Osteoblast (primary cell): ENCODE measurements around the gene TAF5. TPM values are rescaled to one million over a fixed set of nuclear protein-coding genes. Genes with fewer than 3 reads are reported as not detected.

Experiments used
- DNase-seq: peaks from one replicate; pipeline ENCODE4 v3.0.0; 2011; ENCODE audit warnings: low spot score, mixed read lengths; ENCODE audit not compliant: insufficient read length; ENCODE audit errors: missing footprints
- H2AFZ ChIP-seq: 2 replicates; pipeline ENCODE4 v1.6.0; 2011; ENCODE audit warnings: mild to moderate bottlenecking, low read length
- H3K27ac ChIP-seq: 2 replicates; pipeline ENCODE4 v1.5.1; 2011; ENCODE audit warnings: mild to moderate bottlenecking, low read depth, low read length, moderate library complexity
- H3K27me3 ChIP-seq: 2 replicates; pipeline ENCODE4 v1.6.0; 2012; ENCODE audit warnings: mild to moderate bottlenecking, control low read depth, inconsistent platforms, low read length, moderate library complexity; ENCODE audit not compliant: insufficient read depth
- H3K36me3 ChIP-seq: 2 replicates; pipeline ENCODE4 v1.5.1; 2011; ENCODE audit warnings: mild to moderate bottlenecking, low read length, control low read depth, moderate library complexity; ENCODE audit not compliant: insufficient read depth
- H3K4me1 ChIP-seq: 2 replicates; pipeline ENCODE4 v1.5.1; 2011; ENCODE audit warnings: mild to moderate bottlenecking, low read length, control low read depth, moderate library complexity; ENCODE audit not compliant: insufficient read depth
- H3K4me2 ChIP-seq: 2 replicates; pipeline ENCODE4 v1.6.0; 2011; ENCODE audit warnings: mild to moderate bottlenecking, low read length; ENCODE audit not compliant: insufficient read depth
- H3K4me3 ChIP-seq: fragments of 200-600 bp; sonication (generic); 3 replicates; pipeline ENCODE4 v1.5.1; 2012; ENCODE audit warnings: mild to moderate bottlenecking, low read length, inconsistent platforms; ENCODE audit not compliant: insufficient read depth
- H3K79me2 ChIP-seq: 2 replicates; pipeline ENCODE4 v1.6.0; 2012; ENCODE audit warnings: mild to moderate bottlenecking, low read length, control low read depth, inconsistent platforms; ENCODE audit not compliant: insufficient read depth
- H3K9me3 ChIP-seq: 2 replicates; pipeline ENCODE4 v1.5.1; 2011; ENCODE audit warnings: low read depth, low read length, control low read depth
- H4K20me1 ChIP-seq: 2 replicates; pipeline ENCODE4 v1.6.0; 2012; ENCODE audit warnings: mild to moderate bottlenecking, low read length, control low read depth; ENCODE audit not compliant: insufficient read depth
- total RNA-seq: library from RNA; depleted of rRNA; stranded (reverse); fragments of >200 nt; gene quantifications from 2 replicates; pipeline ENCODE4 v1.2.3, GENCODE V29; 2012
- TF ChIP-seq, protein P1 (sequence below): IDR thresholded peaks from 2 replicates; pipeline ENCODE4 v1.5.1; 2011; ENCODE audit warnings: mild to moderate bottlenecking, low read depth, low read length, moderate library complexity; ENCODE audit errors: extremely low read depth

The TAF5 gene
- 3.3 and 3.8 TPM in 2 replicates for total RNA-seq

DNA sequence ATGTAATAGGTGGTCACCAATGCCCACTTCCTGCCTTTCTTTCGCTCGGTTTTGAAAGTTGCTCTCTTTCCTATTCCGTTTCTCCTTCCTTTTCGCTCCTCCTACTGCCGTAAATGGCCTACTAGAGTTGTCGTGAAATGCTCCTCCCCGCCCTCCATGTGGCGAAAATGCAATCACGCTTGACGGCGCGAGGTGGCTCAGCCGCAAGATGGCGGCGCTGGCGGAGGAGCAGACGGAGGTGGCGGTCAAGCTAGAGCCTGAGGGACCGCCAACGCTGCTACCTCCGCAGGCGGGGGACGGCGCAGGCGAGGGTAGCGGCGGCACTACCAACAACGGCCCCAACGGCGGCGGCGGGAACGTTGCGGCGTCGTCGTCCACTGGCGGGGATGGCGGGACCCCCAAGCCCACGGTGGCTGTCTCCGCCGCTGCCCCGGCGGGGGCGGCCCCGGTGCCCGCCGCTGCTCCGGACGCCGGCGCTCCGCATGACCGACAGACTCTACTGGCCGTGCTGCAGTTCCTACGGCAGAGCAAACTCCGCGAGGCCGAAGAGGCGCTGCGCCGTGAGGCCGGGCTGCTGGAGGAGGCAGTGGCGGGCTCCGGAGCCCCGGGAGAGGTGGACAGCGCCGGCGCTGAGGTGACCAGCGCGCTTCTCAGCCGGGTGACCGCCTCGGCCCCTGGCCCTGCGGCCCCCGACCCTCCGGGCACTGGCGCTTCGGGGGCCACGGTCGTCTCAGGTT lies at the start of gene TAF5:
TSS of gene TAF5 (plus strand) at position 195 of the 737 bp plus-strand sequence. CDS start at position 209, 14 bp downstream.
- H3K27me3 ChIP-seq = no peaks in the 10 kb centered on the region
- TF ChIP-seq, protein P1, sequence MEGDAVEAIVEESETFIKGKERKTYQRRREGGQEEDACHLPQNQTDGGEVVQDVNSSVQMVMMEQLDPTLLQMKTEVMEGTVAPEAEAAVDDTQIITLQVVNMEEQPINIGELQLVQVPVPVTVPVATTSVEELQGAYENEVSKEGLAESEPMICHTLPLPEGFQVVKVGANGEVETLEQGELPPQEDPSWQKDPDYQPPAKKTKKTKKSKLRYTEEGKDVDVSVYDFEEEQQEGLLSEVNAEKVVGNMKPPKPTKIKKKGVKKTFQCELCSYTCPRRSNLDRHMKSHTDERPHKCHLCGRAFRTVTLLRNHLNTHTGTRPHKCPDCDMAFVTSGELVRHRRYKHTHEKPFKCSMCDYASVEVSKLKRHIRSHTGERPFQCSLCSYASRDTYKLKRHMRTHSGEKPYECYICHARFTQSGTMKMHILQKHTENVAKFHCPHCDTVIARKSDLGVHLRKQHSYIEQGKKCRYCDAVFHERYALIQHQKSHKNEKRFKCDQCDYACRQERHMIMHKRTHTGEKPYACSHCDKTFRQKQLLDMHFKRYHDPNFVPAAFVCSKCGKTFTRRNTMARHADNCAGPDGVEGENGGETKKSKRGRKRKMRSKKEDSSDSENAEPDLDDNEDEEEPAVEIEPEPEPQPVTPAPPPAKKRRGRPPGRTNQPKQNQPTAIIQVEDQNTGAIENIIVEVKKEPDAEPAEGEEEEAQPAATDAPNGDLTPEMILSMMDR = no peak
- no peaks in the 10 kb centered on the region for H4K20me1 ChIP-seq
- peak; percentile 95 for DNase-seq
- H3K27ac ChIP-seq = peak within 1 kb of the TSS; percentile 68
- H3K4me3 ChIP-seq = peak within 1 kb of the TSS; percentile 91
- H3K4me1 ChIP-seq = peaks cover 4% of the 10 kb centered on the region
- peak within 1 kb of the TSS; percentile 97 for H2AFZ ChIP-seq
- peak within 1 kb of the TSS; percentile 94 for H3K4me2 ChIP-seq
- H3K36me3 ChIP-seq = no peaks in the 10 kb centered on the region
- H3K9me3 ChIP-seq = no peaks in the 10 kb centered on the region
- peaks cover 23% of the 10 kb centered on the region for H3K79me2 ChIP-seq

DNA sequence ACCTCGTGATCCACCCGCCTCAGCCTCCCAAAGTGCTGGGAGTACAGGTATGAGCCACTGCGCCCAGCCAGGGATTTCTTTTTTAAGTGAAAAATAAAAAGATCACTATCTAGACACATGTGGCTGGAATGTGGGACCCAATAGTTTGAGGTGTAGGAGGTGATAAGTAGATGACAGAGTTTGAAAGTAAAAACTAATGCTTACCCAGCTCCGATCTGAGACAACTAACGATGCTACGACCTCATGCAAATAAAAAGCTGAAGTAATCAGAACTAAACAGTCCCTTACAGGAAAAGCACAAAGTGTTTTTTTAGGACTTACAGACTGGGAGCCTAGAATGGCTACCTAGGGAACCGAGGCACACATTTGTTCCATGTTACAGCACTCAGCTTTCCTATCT lies 39.9 kb upstream of the TAF5 start:
- Histone ChIP-seq H3K4me2 (no peak overlapping the region), H3K27me3 (no peaks in the 10 kb centered on the region)

DNA sequence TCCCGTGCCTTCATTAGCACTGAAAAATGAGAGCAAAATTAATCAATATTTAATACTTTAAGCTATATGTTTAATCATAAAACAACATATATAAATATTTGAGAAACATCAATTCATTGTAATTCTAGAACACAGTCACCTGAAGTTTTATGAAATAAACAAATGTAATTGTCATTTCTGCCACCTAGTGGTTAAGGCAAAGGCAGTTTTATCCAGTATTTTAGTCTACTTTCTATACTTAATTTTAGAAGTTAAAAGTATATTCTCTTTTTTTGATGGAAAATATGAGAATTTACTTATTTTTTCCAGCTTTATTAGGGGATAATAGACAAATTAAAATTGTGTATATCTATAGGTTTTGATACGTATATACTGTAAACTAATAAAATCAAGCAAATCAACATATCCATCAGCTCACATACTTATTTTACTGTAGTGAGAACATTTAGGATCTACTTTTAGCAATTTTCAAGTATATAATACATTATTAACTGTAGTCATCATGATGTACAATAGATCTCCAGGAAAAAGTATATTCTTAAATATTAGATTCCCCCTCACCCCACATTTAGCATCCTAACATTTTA lies 33.7 kb upstream of the TAF5 start:
- Histone ChIP-seq H3K27ac (no peak overlapping the region), H3K36me3 (peaks cover 30% of the 10 kb centered on the region), H3K4me2 (no peak overlapping the region), H3K79me2 (no peaks in the 10 kb centered on the region), H3K27me3 (no peaks in the 10 kb centered on the region), H4K20me1 (peaks cover 4% of the 10 kb centered on the region), H3K9me3 (no peaks in the 10 kb centered on the region), H2AFZ (no peak overlapping the region), H3K4me3 (no peak overlapping the region), H3K4me1 (no peaks in the 10 kb centered on the region)
- TF ChIP-seq, protein P1 = peak; percentile 72
- DNase-seq = no peak

More for the DNA sequence above, 39.9 kb upstream of the TAF5 start:
- no peak for DNase-seq
- Histone ChIP-seq H3K27ac (no peak overlapping the region), H4K20me1 (peaks cover 4% of the 10 kb centered on the region), H3K79me2 (no peaks in the 10 kb centered on the region), H3K4me3 (no peak overlapping the region), H3K4me1 (no peaks in the 10 kb centered on the region), H2AFZ (no peak overlapping the region), H3K9me3 (no peaks in the 10 kb centered on the region), H3K36me3 (peaks cover 39% of the 10 kb centered on the region)
- TF ChIP-seq, protein P1 = no peak

DNA sequence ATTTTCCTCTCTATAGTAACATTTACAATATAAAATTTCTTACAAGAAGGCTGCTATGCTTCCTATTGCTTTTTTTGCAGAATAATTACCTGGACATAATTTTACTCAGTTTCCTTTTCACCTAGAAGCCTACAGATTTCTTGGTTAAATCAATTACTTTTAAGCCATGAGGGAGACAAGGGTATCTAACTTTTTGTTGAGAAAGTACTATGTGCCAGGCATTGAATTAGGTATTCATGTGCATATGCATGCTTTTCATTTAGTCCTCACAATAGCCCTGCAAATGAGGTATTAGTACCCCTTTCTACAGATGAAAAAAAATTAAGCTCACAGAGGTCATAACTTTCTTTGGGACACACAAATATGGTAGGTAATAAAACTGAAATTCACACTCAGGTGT lies 33.2 kb upstream of the TAF5 start:
- Histone ChIP-seq H3K9me3 (no peaks in the 10 kb centered on the region), H2AFZ (no peak overlapping the region), H3K79me2 (no peaks in the 10 kb centered on the region), H3K27me3 (no peaks in the 10 kb centered on the region), H3K4me2 (no peak overlapping the region), H3K36me3 (peaks cover 35% of the 10 kb centered on the region), H3K4me1 (no peaks in the 10 kb centered on the region), H3K27ac (no peak overlapping the region), H4K20me1 (peaks cover 4% of the 10 kb centered on the region), H3K4me3 (no peak overlapping the region)
- DNase-seq = no peak
- TF ChIP-seq, protein P1 = no peak
